ENCODE measurements around the gene ZBTB20.

Gene ZBTB20

GRCh38 chr3:114356525-114356924 lies 790.6 kb downstream of the ZBTB20 start:
- no peak for TF ChIP-seq CTCF (conservative IDR thresholded peaks at IDR 0.05; ENCODE audit: low read depth)
- ChIA-PET CTCF (interaction anchor here (0.6 kb wide), 1 partner anchor 1465 kb away, joined by 3 read pairs; no protein-coding TSS in a partner anchor), POLR2A (ENCODE audit: low non-redundant PET) (no interaction called here)
- DNase-seq (ENCODE audit: low spot score) = no peak
- no peak overlapping the region for H3K27ac ChIP-seq

DNA sequence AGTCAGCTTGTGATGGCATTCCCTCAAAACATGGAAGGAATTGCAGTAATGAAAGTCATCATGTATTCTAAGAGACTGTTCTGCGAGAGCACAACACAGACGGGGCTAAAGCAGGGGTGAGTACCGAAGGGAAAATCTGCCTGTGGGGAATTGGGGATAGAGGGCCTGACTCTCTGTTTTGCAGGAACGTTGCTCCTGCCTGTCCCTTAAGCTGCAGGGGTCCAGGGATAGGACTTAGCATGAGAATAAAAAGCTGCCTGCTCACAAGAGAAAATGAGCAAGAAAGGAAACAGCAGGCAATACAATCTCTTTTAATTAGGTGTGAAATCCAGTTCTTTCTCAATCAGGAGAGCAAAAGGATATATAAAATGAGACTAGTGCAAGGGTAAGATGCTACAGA lies 791.0 kb downstream of the ZBTB20 start:
- DNase-seq (ENCODE audit: low spot score) = no peak
- ChIA-PET POLR2A (ENCODE audit: low non-redundant PET) (no interaction called here), CTCF (no interaction called here)
- H3K27ac ChIP-seq = no peak overlapping the region
- TF ChIP-seq CTCF (conservative IDR thresholded peaks at IDR 0.05; ENCODE audit: low read depth) = no peak

- H3K27ac ChIP-seq = no peak overlapping the region
- TF ChIP-seq CTCF (conservative IDR thresholded peaks at IDR 0.05; ENCODE audit: low read depth) = no peak
- CTCF ChIA-PET = no interaction called here
Measured at GRCh38 chr3:114355653-114356052, 791.4 kb downstream of the ZBTB20 start.

DNA sequence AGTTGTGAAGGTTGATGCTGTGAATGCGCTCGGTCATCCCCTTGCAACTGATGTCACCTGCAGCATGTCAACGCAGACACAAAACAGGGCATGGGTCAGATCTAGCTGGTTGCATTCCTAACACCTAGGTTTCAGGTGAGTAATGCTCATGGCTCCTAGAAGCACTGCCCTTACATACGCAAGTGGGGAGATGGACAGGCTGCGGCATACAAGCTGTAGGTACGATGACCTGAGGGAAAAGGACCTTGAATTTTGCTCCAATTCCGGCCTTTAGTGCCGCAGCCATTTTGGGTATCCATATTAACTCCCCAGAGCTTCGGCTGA lies 795.3 kb downstream of the ZBTB20 start:
- no peak for TF ChIP-seq CTCF (conservative IDR thresholded peaks at IDR 0.05; ENCODE audit: low read depth)
- ChIA-PET POLR2A (ENCODE audit: low non-redundant PET) (no interaction called here), CTCF (interaction anchor here (1.0 kb wide), 1 partner anchor 12 kb away, joined by 3 read pairs; no protein-coding TSS in a partner anchor)
- H3K27ac ChIP-seq = no peak overlapping the region
- no peak for DNase-seq (ENCODE audit: low spot score)

More at GRCh38 chr3:114355653-114356052, 791.4 kb downstream of the ZBTB20 start:
- DNase-seq (ENCODE audit: low spot score) = no peak
- POLR2A ChIA-PET (ENCODE audit: low non-redundant PET) = no interaction called here

DNA sequence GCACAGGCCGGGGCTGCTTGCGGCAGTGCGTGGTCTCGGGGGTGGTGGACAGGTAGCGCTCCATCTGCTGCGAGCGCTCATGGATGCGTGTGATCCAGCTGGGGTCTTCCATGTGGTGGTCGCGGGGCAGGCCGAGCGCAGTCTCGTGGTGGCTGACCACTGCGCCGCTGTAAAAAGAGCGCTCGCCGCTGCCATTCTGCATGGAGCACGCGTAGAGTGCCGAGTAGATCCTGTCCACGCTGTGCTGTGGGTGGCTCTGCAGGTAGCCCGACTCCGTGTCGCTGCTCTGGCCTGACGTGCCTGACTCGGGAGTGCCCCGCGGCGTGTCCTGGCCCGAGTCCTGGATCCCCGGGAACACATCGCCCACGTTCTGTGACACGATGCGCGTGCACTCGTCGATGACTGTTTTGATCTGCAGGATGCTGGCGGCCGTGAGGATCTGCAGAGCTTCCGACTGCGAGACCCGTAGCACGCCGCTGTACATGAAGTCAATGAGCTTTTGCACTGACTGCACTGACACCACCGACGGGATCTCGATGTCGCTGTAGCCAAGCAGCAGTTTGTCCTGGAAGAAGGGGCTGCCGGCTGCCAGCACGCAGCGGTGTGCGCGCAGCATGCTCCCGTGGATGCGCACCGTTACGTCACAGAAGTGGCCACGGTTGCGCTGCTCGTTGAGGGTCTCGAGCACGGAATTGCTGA lies 795.8 kb downstream of the ZBTB20 start:
- CTCF ChIA-PET = interaction anchor here (0.8 to 1.0 kb wide), 2 partner anchors 13 to 16 kb away, joined by 3 read pairs; no protein-coding TSS in a partner anchor
- TF ChIP-seq CTCF (conservative IDR thresholded peaks at IDR 0.05; ENCODE audit: low read depth) = no peak
- no peak overlapping the region for H3K27ac ChIP-seq
- POLR2A ChIA-PET (ENCODE audit: low non-redundant PET) = no interaction called here
- DNase-seq (ENCODE audit: low spot score) = no peak

- H3K27ac ChIP-seq = no peak overlapping the region
- CTCF ChIA-PET = interaction anchor here (0.8 to 1.0 kb wide), 2 partner anchors 13 to 15 kb away, joined by 3 read pairs; no protein-coding TSS in a partner anchor
Measured at GRCh38 chr3:114350690-114351089, 796.4 kb downstream of the ZBTB20 start.

More at GRCh38 chr3:114350690-114351089, 796.4 kb downstream of the ZBTB20 start:
- no peak for TF ChIP-seq CTCF (conservative IDR thresholded peaks at IDR 0.05; ENCODE audit: low read depth)
- POLR2A ChIA-PET (ENCODE audit: low non-redundant PET) = no interaction called here
- no peak for DNase-seq (ENCODE audit: low spot score)

Data from RWPE1 (cell line).